ENCODE data around the gene ERG28.

DNA sequence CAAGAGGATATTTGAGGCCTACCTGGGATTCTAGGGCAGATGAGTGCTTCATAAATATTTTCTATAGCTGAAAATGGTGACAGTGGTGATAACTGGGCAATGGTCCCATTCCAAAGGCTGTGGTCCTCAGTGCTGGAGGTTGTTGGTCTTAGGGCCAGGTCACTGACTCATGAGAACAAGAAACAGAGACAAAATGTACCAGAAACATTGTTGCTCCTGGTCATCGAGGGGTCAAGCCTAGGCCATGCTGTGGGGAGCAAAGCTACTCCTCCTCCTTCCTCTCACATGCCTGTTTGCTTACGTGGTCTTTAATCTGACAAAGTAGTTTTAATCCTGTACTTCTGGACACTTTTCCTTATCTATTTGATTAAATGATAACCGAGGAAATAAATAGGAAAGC lies 33.8 kb downstream of the ERG28 start:
- TF ChIP-seq, protein P1, sequence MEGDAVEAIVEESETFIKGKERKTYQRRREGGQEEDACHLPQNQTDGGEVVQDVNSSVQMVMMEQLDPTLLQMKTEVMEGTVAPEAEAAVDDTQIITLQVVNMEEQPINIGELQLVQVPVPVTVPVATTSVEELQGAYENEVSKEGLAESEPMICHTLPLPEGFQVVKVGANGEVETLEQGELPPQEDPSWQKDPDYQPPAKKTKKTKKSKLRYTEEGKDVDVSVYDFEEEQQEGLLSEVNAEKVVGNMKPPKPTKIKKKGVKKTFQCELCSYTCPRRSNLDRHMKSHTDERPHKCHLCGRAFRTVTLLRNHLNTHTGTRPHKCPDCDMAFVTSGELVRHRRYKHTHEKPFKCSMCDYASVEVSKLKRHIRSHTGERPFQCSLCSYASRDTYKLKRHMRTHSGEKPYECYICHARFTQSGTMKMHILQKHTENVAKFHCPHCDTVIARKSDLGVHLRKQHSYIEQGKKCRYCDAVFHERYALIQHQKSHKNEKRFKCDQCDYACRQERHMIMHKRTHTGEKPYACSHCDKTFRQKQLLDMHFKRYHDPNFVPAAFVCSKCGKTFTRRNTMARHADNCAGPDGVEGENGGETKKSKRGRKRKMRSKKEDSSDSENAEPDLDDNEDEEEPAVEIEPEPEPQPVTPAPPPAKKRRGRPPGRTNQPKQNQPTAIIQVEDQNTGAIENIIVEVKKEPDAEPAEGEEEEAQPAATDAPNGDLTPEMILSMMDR (IDR thresholded peaks at IDR 0.05): no peak
- TF ChIP-seq POLR2A (IDR thresholded peaks at IDR 0.05): no peak

Data from uterus (tissue), 2 donors.